Neural progenitor cell (in vitro differentiated cells): Measurements from ENCODE around the gene ZDHHC14. TPM values are rescaled to one million over a fixed set of nuclear protein-coding genes. Genes with fewer than 3 reads are reported as not detected.

Experiments
- DNase-seq: peaks from one replicate; pipeline ENCODE4 v3.0.0-alpha.2; 2016; ENCODE audit warnings: low spot score
- H2AFZ ChIP-seq: fragments of 200-600 bp; sonication (generic); replicated peaks from 2 replicates; pipeline ENCODE4 v1.6.1; 2016; ENCODE audit warnings: antibody characterized with exemption
- H3F3A ChIP-seq: fragments of 200-600 bp; sonication (generic); 2 replicates; pipeline ENCODE4 v1.6.1; 2016; ENCODE audit warnings: antibody characterized with exemption, low read depth
- H3K27ac ChIP-seq: fragments of 200-600 bp; sonication (generic); 2 replicates; pipeline ENCODE4 v1.5.1; 2016; ENCODE audit warnings: mild to moderate bottlenecking
- H3K27me3 ChIP-seq: fragments of 200-600 bp; sonication (generic); 2 replicates; pipeline ENCODE4 v1.6.1; 2016; ENCODE audit warnings: mild to moderate bottlenecking, moderate library complexity
- H3K36me3 ChIP-seq: fragments of 200-600 bp; sonication (generic); 2 replicates; pipeline ENCODE4 v1.5.1; 2016
- H3K4me1 ChIP-seq: fragments of 200-600 bp; sonication (generic); 2 replicates; pipeline ENCODE4 v1.6.1; 2016; ENCODE audit warnings: mixed run types
- H3K4me2 ChIP-seq: fragments of 200-600 bp; sonication (generic); 2 replicates; pipeline ENCODE4 v1.6.1; 2016
- H3K4me3 ChIP-seq: fragments of 200-600 bp; sonication (generic); 2 replicates; pipeline ENCODE4 v1.5.1; 2016
- H3K79me2 ChIP-seq: fragments of 200-600 bp; sonication (generic); 2 replicates; pipeline ENCODE4 v1.6.1; 2016; ENCODE audit warnings: low read depth
- H3K9ac ChIP-seq: fragments of 200-600 bp; sonication (generic); 2 replicates; pipeline ENCODE4 v1.6.1; 2016
- H3K9me3 ChIP-seq: fragments of 200-600 bp; sonication (generic); 2 replicates; pipeline ENCODE4 v1.5.1; 2016; ENCODE audit warnings: low read depth
- H4K20me1 ChIP-seq: fragments of 200-600 bp; sonication (generic); 2 replicates; pipeline ENCODE4 v1.6.1; 2016; ENCODE audit warnings: low read depth
- H3K27ac Mint-ChIP-seq: 3 replicates; pipeline ENCODE4 v1.8.0; 2021; ENCODE audit warnings: mixed read lengths
- H3K27me3 Mint-ChIP-seq: 2 replicates; pipeline ENCODE4 v1.8.0; 2022; ENCODE audit warnings: low read depth, mild to moderate bottlenecking, inconsistent platforms, moderate library complexity, mixed read lengths; ENCODE audit not compliant: insufficient read depth
- H3K36me3 Mint-ChIP-seq: 3 replicates; pipeline ENCODE4 v1.8.0; 2021; ENCODE audit warnings: mixed read lengths
- H3K4me1 Mint-ChIP-seq: 3 replicates; pipeline ENCODE4 v1.8.0; 2021; ENCODE audit warnings: mixed read lengths
- H3K4me3 Mint-ChIP-seq: 3 replicates; pipeline ENCODE4 v1.8.0; 2021; ENCODE audit warnings: mild to moderate bottlenecking, moderate library complexity, mixed read lengths
- H3K9me3 Mint-ChIP-seq: 3 replicates; pipeline ENCODE4 v1.8.0; 2020; ENCODE audit warnings: mixed read lengths
- CTCF ChIP-seq: fragments of 200-600 bp; sonication (generic); IDR thresholded peaks from 2 replicates; pipeline ENCODE4 v1.5.1; 2017; ENCODE audit warnings: antibody characterized with exemption, mild to moderate bottlenecking
- EZH2 ChIP-seq: fragments of 200-600 bp; sonication (generic); IDR thresholded peaks from 2 replicates; pipeline ENCODE4 v1.6.1; 2017; ENCODE audit warnings: antibody characterized with exemption, mild to moderate bottlenecking, moderate library complexity
- EZH2phosphoT487 ChIP-seq: fragments of 200-600 bp; sonication (generic); IDR thresholded peaks from 2 replicates; pipeline ENCODE4 v1.6.1; 2017; ENCODE audit warnings: antibody characterized with exemption
- total RNA-seq: library from RNA; depleted of rRNA; stranded (reverse); fragments of >200 nt; gene quantifications from 2 replicates; pipeline ENCODE4 v1.2.3, GENCODE V29; 2015; ENCODE audit warnings: low replicate concordance

Gene ZDHHC14
- total RNA-seq, 1 donor from 2014 or later: 14.5 TPM

GRCh38 chr6:157609556-157609955 is 228.6 kb downstream of the ZDHHC14 start:
- TF ChIP-seq CTCF (no peak), EZH2phosphoT487 (no peak), EZH2 (no peak)
- peaks cover 20% of the 10 kb centered on the region for H3K4me1 ChIP-seq
- no peak overlapping the region for H3K4me2 ChIP-seq
- H4K20me1 ChIP-seq: no peaks in the 10 kb centered on the region
- H3K4me3 ChIP-seq: no peak overlapping the region
- Mint-ChIP-seq H3K36me3 (peaks cover 10% of the 10 kb centered on the region), H3K27ac (peak overlapping the region; percentile 39), H3K4me3 (no peak overlapping the region), H3K27me3 (peaks cover 15% of the 10 kb centered on the region), H3K4me1 (peaks cover 37% of the 10 kb centered on the region), H3K9me3 (no peaks in the 10 kb centered on the region)
- no peaks in the 10 kb centered on the region for H3K9me3 ChIP-seq
- H3K79me2 ChIP-seq: no peaks in the 10 kb centered on the region
- no peak overlapping the region for H3K9ac ChIP-seq
- no peaks in the 10 kb centered on the region for H3K36me3 ChIP-seq
- H3K27ac ChIP-seq: no peak overlapping the region
- H3F3A ChIP-seq: no peaks in the 10 kb centered on the region
- DNase-seq: no peak
- H3K27me3 ChIP-seq: no peaks in the 10 kb centered on the region
- no peak overlapping the region for H2AFZ ChIP-seq

GRCh38 chr6:157610451-157610999 is 229.5 kb downstream of the ZDHHC14 start:
- Mint-ChIP-seq H3K4me1 (peaks cover 39% of the 10 kb centered on the region), H3K36me3 (peaks cover 10% of the 10 kb centered on the region), H3K9me3 (no peaks in the 10 kb centered on the region), H3K27me3 (peaks cover 13% of the 10 kb centered on the region), H3K4me3 (no peak overlapping the region), H3K27ac (no peak overlapping the region)
- H4K20me1 ChIP-seq: no peaks in the 10 kb centered on the region
- no peak overlapping the region for H3K27ac ChIP-seq
- H3K9me3 ChIP-seq: no peaks in the 10 kb centered on the region
- H2AFZ ChIP-seq: no peak overlapping the region
- no peak overlapping the region for H3K4me2 ChIP-seq
- TF ChIP-seq CTCF (no peak), EZH2phosphoT487 (no peak), EZH2 (no peak)
- no peaks in the 10 kb centered on the region for H3K36me3 ChIP-seq
- H3K4me3 ChIP-seq: no peak overlapping the region
- no peak for DNase-seq
- H3K79me2 ChIP-seq: no peaks in the 10 kb centered on the region
- H3K4me1 ChIP-seq: peaks cover 20% of the 10 kb centered on the region
- no peaks in the 10 kb centered on the region for H3K27me3 ChIP-seq
- H3K9ac ChIP-seq: no peak overlapping the region
- H3F3A ChIP-seq: no peaks in the 10 kb centered on the region

- no peaks in the 10 kb centered on the region for H3F3A ChIP-seq
- no peaks in the 10 kb centered on the region for H3K9me3 ChIP-seq
- no peak overlapping the region for H2AFZ ChIP-seq
- no peak overlapping the region for H3K9ac ChIP-seq
- TF ChIP-seq CTCF: no peak
- TF ChIP-seq EZH2phosphoT487: no peak
- TF ChIP-seq EZH2: no peak
- no peak overlapping the region for H3K27ac ChIP-seq
- no peaks in the 10 kb centered on the region for H3K36me3 ChIP-seq
- H4K20me1 ChIP-seq: no peaks in the 10 kb centered on the region
- no peak for DNase-seq
- H3K27me3 ChIP-seq: no peaks in the 10 kb centered on the region
- Mint-ChIP-seq H3K9me3 (no peaks in the 10 kb centered on the region), H3K36me3 (peaks cover 10% of the 10 kb centered on the region), H3K27ac (no peak overlapping the region), H3K4me3 (no peak overlapping the region), H3K27me3 (peaks cover 13% of the 10 kb centered on the region), H3K4me1 (peaks cover 31% of the 10 kb centered on the region)
- H3K4me3 ChIP-seq: no peak overlapping the region
- H3K79me2 ChIP-seq: no peaks in the 10 kb centered on the region
- no peak overlapping the region for H3K4me2 ChIP-seq
- peaks cover 19% of the 10 kb centered on the region for H3K4me1 ChIP-seq
Measured at GRCh38 chr6:157611406-157611805, 230.4 kb downstream of the ZDHHC14 start.
